HepG2 (cell line): ENCODE data around the gene VDR. TPM values are rescaled to one million over a fixed set of nuclear protein-coding genes. Genes with fewer than 3 reads are reported as not detected.

Experiments
- AHR ChIP-seq: IDR thresholded peaks from 2 replicates; pipeline ENCODE4 v1.6.1; 2018; ENCODE audit warnings: missing genetic modification reagents, missing compliant biosample characterization
- BORCS8-MEF2B ChIP-seq: sonication (generic); formaldehyde crosslinking; IDR thresholded peaks from 2 replicates; pipeline ENCODE4 v1.8.0; 2022; ENCODE audit warnings: mild to moderate bottlenecking, missing genetic modification reagents
- BRCA1 ChIP-seq: sonication (generic); formaldehyde crosslinking; IDR thresholded peaks from 2 replicates; pipeline ENCODE4 v1.4.0; 2020; ENCODE audit warnings: missing genetic modification reagents
- DNMT1 ChIP-seq: sonication (generic); formaldehyde crosslinking; IDR thresholded peaks from 2 replicates; pipeline ENCODE4 v1.5.1; 2020; ENCODE audit warnings: mild to moderate bottlenecking, missing genetic modification reagents
- ETV5 ChIP-seq: IDR thresholded peaks from 2 replicates; pipeline ENCODE4 v1.6.1; 2018; ENCODE audit warnings: missing biosample characterization, missing genetic modification reagents, inconsistent platforms, borderline replicate concordance
- GMEB2 ChIP-seq: IDR thresholded peaks from 2 replicates; pipeline ENCODE4 v1.6.1; 2016; ENCODE audit warnings: missing biosample characterization, missing genetic modification reagents, low read depth
- HIC2 ChIP-seq: sonication (generic); formaldehyde crosslinking; IDR thresholded peaks from 2 replicates; pipeline ENCODE4 v1.9.0; 2022; ENCODE audit warnings: low read depth, missing genetic modification reagents
- JARID2 ChIP-seq: sonication (generic); formaldehyde crosslinking; IDR thresholded peaks from 2 replicates; pipeline ENCODE4 v1.8.1; 2023; ENCODE audit warnings: missing genetic modification reagents, inconsistent platforms; ENCODE audit not compliant: insufficient replicate concordance
- JUND ChIP-seq: sonication (generic); formaldehyde crosslinking; IDR thresholded peaks from 2 replicates; pipeline ENCODE4 v1.8.0; 2022; ENCODE audit warnings: mild to moderate bottlenecking, missing genetic modification reagents
- MLX ChIP-seq: IDR thresholded peaks from 2 replicates; pipeline ENCODE4 v1.6.1; 2016
- MXD1 ChIP-seq: sonication (generic); formaldehyde crosslinking; IDR thresholded peaks from 2 replicates; pipeline ENCODE4 v1.4.0; 2020; ENCODE audit warnings: mild to moderate bottlenecking, missing genetic modification reagents
- NCOA1 ChIP-seq: sonication (generic); formaldehyde crosslinking; IDR thresholded peaks from 2 replicates; pipeline ENCODE4 v1.9.0; 2021; ENCODE audit warnings: missing genetic modification reagents
- TAF1 ChIP-seq: sonication (generic); formaldehyde crosslinking; IDR thresholded peaks from 2 replicates; pipeline ENCODE4 v1.4.0; 2020; ENCODE audit warnings: missing genetic modification reagents
- TRIM22 ChIP-seq: fragments of 450-650 bp; IDR thresholded peaks from 2 replicates; pipeline ENCODE4 v1.6.1; 2017
- TSC22D2 ChIP-seq: sonication (generic); formaldehyde crosslinking; IDR thresholded peaks from 2 replicates; pipeline ENCODE4 v1.5.1; 2020; ENCODE audit warnings: missing genetic modification reagents, mild to moderate bottlenecking, borderline replicate concordance
- ZNF20 ChIP-seq: sonication (generic); formaldehyde crosslinking; IDR thresholded peaks from 2 replicates; pipeline ENCODE4 v1.4.0; 2020; ENCODE audit warnings: mild to moderate bottlenecking, moderate library complexity, missing genetic modification reagents
- ZNF597 ChIP-seq: sonication (generic); formaldehyde crosslinking; IDR thresholded peaks from 2 replicates; pipeline ENCODE4 v1.5.0; 2020; ENCODE audit warnings: missing genetic modification reagents
- ZNF614 ChIP-seq: IDR thresholded peaks from 2 replicates; pipeline ENCODE4 v1.6.1; 2018; ENCODE audit warnings: missing biosample characterization, missing genetic modification reagents, inconsistent platforms, borderline replicate concordance
- ZNF773 ChIP-seq: sonication (generic); formaldehyde crosslinking; IDR thresholded peaks from 2 replicates; pipeline ENCODE4 v1.4.0; 2020; ENCODE audit warnings: missing genetic modification reagents, borderline replicate concordance
- ZSCAN20 ChIP-seq: sonication (generic); formaldehyde crosslinking; IDR thresholded peaks from 2 replicates; pipeline ENCODE4 v1.4.0; 2020; ENCODE audit warnings: missing genetic modification reagents, mild to moderate bottlenecking, borderline replicate concordance
- ZSCAN30 ChIP-seq: sonication (generic); formaldehyde crosslinking; IDR thresholded peaks from 2 replicates; pipeline ENCODE4 v1.5.0; 2020; ENCODE audit warnings: mild to moderate bottlenecking, missing genetic modification reagents
- ZSCAN5A ChIP-seq: sonication (generic); formaldehyde crosslinking; IDR thresholded peaks from 2 replicates; pipeline ENCODE4 v1.8.0; 2022; ENCODE audit warnings: mild to moderate bottlenecking, missing genetic modification reagents, borderline replicate concordance
- polyA plus RNA-seq, 8 experiments: library from polyadenylated mRNA; depleted of rRNA in 3 of 8; stranded (reverse) in 7 of 8; unstranded in 1 of 8; fragments of >200 nt; fragmentation: Illumina TruSeq in 4 of 8; extraction: Trizol in 4 of 8; gene quantifications; 2 replicates each; pipeline versions ENCODE4 v1.2.1 to v1.2.3, GENCODE V29; 2011 to 2016; ENCODE audit warnings: low read depth in 4 of 8, missing spikeins in 1 of 8, mixed read lengths in 1 of 8; ENCODE audit not compliant: insufficient read depth in 1 of 8
- total RNA-seq, 5 experiments: library from RNA; depleted of rRNA; stranded (reverse); fragments of >200 nt; fragmentation: Illumina TruSeq; extraction: Trizol; gene quantifications; 2 replicates each; pipeline ENCODE4 v1.2.3, GENCODE V29; 2016; ENCODE audit warnings: low read depth in 1 of 5

VDR gene
- total and polyA plus RNA-seq, 2 of the 13 experiments (the other 11 are each of a cell fraction or from before 2014, with no cell fraction given) = 0.08 to 0.33 TPM

GRCh38 chr12:47852096-47852571 is 52.7 kb downstream of the VDR start (continued):
- TF ChIP-seq TAF1 (CRISPR knock-in tag) (no peak), AHR (CRISPR knock-in tag) (no peak), TSC22D2 (CRISPR knock-in tag) (no peak), JARID2 (CRISPR knock-in tag) (no peak), DNMT1 (CRISPR knock-in tag) (no peak), ZNF597 (CRISPR knock-in tag) (no peak), ZSCAN30 (CRISPR knock-in tag) (no peak), HIC2 (no peak), ZNF20 (CRISPR knock-in tag) (no peak), MXD1 (no peak), BORCS8-MEF2B (no peak), NCOA1 (CRISPR knock-in tag) (no peak), JUND (CRISPR knock-in tag) (no peak), ZSCAN5A (CRISPR knock-in tag) (no peak), GMEB2 (CRISPR knock-in tag) (no peak), ZNF773 (CRISPR knock-in tag) (no peak), ZNF614 (CRISPR knock-in tag) (no peak), MLX (CRISPR knock-in tag) (0 out of 2 replicates have a peak, but pooled peaks have one; percentile 19), BRCA1 (CRISPR knock-in tag) (no peak), TRIM22 (no peak), ETV5 (CRISPR knock-in tag) (0 out of 2 replicates have a peak, but pooled peaks have one; percentile 14), ZSCAN20 (no peak)
